NCI-H1436 (cell line): ENCODE measurements around the gene TECPR1.

Experiments
- DNase-seq: peaks from one replicate; lab custom pipeline; 2025; lab: John Stamatoyannopoulos, UW

Gene TECPR1

GRCh38 chr7:98211676-98212531, 40.1 kb downstream of the TECPR1 start:
- DNase-seq, result no peak

DNA sequence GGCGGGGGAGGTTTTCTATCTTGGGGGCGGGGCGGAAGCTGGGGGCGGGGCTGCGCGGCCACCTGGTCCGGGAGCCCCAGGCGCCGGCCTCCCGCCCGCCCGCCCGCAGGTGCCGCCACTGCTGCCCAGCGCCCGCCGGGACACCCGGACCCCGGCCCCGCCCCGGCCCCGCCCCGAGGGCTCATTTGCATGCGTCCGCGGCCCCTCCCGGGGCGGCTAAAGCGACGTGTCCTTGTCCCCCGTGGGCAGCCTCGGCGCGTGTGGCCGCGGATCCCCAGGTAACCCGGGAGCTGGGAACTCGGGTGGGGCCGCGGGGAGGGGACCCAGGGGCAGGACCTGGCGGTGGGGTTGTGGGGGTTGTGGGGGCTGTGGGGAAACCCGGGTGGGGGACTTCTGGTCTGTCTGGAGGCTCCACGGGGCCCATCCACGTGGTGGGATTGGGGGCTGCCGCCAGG, 40.8 kb downstream of the TECPR1 start, which contains the start of gene BHLHA15:
Gene BHLHA15 (plus strand): TSS at position 219 of the 455 bp plus-strand sequence. CDS start 871 bp downstream, outside the sequence.
- peak; percentile 48 for DNase-seq

- DNase-seq, result peak; percentile 50
Measured at GRCh38 chr7:98210513-98211220, 41.4 kb downstream of the TECPR1 start.

GRCh38 chr7:98209166-98209920, 42.7 kb downstream of the TECPR1 start:
- no peak for DNase-seq

DNA sequence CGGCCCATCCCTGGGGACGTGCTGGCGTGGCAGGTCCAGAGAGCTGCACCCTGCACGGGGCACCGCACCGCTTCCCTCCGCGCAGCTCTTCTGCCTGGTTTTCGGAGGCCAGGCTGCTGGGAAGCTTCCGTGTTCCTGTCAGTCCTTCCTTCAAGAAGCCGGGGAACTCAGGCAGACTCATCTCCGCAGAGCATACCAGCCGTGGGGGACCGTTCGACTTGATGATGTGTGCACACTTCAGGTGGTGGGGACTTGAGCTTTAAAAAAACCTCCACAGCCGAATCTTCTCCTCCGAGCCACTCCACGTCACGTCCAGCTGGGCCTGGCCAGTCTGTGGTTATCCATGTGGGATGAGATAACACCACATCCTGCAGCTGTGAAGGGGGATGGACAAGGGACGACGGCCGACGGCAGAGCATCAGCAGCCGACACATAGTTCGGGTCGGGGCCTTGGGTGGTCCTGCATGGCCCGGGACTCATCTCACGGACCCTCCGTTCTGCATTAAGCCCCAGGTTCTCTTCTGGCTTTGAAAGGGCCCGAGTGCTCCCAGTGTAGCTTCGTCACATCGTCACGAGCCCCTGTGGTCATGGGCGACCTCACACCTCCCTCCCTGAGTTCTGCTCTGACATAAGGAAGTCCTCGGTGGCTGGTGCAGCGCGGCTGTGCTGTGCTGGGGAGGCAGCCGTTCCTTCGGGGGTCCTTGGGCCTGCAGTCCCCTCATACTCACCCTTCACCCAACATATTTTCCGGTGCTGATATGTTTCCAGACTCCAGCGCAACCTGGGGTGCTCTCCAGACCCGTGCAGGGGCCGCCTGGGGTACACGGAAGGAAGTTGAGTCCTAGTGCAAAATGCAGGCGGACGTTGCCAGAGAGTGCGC, 45.3 kb downstream of the TECPR1 start:
- no peak for DNase-seq

DNA sequence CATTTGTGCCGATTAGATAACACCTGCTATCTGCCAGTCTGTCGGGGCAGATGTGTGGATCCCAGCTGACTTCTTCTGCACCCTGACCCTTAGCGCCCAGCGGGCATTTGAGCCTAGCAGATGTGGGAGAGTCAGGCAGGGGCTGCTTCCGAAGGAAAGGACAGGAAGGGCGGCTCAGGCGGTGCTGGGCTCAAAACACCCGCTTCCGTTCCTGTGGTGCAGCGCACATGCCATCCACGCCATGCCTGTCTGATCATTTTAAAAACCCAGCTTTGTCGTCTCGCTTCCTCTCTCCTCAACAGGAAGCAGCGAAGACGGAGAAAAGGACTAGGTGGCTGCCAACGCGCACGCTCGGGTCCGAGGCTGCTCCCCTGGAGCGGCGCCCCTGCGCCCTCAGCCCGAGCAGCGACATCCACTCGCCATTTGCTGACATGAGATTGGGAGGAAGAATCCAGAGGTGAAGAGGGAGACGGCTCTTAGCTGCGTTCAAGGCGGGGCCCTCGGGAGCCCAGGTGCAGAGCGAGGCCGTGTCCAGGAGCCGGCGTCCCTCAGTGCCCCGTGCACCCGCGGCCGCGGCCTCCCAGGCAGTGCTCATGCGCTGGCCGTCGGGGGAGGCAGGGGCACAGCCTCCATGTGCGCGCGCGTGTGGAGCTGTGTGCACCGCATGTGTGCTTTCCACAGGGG, 46.7 kb downstream of the TECPR1 start:
- DNase-seq, result no peak

- DNase-seq, result no peak
Measured at GRCh38 chr7:98204670-98205069, 47.4 kb downstream of the TECPR1 start.

DNA sequence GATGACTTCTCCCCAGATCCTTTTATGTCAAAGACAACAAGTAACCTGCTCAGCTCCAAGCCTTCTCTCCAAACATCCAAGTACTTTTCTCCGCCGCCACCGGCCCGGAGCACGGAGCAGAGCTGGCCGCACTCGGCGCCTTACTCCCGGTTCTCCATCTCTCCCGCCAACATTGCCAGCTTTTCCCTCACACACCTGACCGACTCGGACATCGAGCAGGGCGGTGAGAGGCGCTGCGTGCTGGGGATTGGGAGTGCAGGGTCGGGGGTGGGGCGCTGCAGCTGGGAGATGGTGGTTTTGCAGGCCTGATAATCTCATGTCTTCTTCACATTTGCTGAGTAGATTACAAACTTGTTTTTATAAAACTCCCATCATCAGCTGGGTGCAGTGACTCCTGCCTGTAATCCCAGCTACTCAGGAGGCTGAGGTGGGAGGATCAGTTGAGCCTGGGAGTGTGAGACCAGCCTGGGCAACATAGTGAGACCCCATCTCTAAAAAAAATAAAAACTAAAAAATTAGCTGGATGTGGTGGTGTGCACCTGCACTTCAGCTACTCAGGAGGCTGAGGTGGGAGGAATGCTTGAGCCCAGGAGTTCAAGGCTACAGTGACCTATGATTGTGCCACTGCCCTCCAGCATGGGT, 47.9 kb downstream of the TECPR1 start:
- DNase-seq, result no peak

- DNase-seq, result no peak
Measured at GRCh38 chr7:98203261-98203963, 48.6 kb downstream of the TECPR1 start.

DNA sequence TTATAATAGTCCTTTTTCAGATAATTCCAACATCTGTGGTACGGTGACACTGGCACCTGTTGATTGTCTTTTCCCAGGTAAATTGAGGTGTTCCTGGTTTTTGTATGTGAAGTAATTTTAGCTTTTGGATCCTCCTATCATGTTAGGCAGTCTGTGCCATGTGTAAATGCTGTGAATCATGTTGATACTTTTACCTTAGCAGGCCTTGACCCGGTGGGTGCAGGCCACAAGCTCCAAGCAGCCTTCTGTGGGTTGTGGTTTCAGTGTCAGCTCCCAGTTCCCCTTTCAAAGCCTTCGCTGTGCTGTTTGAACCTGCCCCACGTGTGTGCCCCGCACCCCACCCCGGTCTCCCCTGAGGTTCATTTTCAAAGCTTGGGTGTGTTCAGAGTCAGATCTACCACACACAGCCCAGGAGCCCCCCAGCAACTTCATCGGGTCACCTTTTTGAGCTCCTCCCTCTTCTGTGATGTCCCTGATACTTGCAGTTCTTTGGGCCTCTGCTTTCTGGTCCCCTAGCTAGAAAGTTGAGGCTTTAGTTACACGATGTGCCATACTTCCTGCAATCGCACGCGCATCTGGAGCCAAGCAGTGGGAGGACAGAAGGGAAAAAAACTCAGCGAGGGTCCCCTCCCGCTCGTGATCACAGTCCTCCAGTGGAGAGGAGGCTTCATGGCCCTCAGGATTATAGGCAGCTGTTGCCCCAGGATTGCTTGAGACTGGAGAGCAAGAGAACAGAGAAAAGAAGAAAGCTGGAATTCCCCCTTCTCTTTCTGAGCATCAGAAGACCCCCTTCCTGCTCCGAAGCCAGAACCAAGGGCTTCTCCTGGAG, 49.5 kb downstream of the TECPR1 start:
- DNase-seq, result no peak

DNA sequence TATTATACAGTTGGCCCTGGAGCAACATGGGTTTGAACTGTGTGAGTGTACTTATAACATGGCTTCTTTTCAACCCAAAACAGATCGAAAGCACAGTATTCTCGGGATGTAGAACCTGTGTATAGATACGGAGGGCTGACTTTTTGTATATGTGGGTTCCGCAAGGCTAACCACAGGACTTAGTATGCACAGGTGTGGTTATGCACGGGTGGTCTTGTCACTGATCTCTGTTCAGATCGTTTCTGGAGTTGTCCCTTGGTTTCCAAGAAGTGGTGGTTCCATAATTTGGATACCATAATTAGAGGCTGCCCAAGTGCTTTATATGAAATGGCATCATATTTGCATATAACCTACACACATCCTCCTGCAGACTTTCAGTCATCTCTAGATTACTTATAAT, 51.7 kb downstream of the TECPR1 start:
- no peak for DNase-seq

DNA sequence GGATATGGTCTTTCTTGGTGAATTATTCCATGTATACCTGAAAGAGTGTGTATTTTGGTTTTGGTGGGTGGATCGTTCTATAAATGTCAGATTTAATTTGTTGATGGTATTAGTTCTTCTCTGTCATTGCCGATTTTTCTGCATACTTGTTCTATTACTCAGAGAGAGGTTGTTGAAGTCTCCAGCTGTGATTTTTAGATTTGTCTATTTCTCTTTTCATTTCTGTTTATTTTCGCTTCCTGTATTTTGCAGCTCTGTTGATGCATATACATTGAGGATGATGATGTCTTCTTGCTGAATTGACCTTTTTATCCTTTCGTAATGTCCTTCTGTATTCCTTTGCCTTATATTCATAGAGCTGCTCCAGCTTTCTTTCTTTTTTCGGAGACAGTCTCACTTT, 52.9 kb downstream of the TECPR1 start:
- DNase-seq, result no peak

GRCh38 chr7:98196706-98197605, 55.1 kb downstream of the TECPR1 start:
- DNase-seq, result no peak

DNA sequence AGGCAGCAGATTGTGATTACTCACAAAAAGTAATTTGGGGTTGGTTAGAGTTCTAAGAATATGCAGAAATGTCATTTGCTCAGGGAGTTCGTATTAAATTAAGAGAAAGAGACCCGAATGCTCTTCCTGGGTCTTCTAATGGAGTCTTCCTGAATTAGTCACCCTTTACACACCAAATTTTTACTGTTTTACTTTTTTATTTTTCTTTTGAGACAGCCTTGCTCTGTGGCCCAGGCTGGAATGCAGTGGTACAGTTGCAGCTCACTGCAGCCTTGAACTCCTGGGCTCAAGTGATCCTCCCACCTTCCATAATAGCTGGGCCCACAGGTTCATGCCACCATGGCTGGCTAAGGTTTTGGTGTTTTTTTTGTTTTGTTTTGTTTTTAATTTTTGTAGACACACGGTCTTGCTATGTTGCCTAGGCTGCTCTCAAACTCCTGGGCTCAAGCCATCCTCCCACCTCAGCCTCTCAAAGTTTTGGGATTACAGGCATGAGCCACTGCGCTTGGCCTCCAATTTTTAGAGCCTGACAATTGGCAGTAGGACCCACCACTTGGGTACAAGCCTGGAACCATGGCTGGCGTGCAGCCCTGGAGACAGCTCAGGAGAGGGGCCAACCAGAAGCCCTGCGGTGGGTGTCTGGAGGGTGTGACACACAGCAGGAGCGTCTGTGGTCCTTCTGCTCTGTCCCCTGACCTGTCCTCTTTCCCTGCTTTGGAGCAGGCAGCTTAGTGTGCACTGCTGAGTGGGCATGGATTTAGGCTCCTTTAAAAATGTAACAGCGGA, 57.2 kb downstream of the TECPR1 start:
- no peak for DNase-seq

DNA sequence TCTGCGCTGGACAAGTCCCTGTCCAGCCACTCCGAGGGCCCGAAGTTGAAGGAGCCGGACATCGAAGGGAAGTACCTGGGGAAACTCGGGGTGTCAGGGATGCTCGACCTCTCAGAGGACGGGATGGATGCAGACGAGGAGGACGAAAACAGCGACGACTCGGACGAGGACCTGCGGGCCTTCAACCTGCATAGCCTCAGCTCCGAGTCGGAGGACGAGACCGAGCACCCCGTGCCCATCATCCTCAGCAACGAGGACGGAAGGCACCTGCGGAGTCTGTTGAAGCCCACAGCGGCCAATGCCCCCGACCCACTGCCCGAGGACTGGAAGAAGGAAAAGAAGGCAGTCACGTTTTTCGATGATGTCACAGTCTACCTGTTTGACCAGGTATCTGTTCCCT, 57.8 kb downstream of the TECPR1 start:
- no peak for DNase-seq

GRCh38 chr7:98193474-98194180, 58.4 kb downstream of the TECPR1 start:
- DNase-seq, result no peak
